Mucosa of descending colon (tissue), 3 donors: Measurements from ENCODE around the gene MRPL38. TPM values are rescaled to one million over a fixed set of nuclear protein-coding genes. Genes with fewer than 3 reads are reported as not detected.

ENCODE experiments used
- ATAC-seq: fragments of 200-7000 bp; cut with Tn5 transposase; one replicate; pipeline ENCODE4 v1.9.1; 2020; ENCODE audit warnings: mild to moderate bottlenecking, moderate library complexity
- DNase-seq, 3 donors: peaks; one replicate each; pipeline ENCODE4 v3.0.0-alpha.2; 2020
- H3K36me3 ChIP-seq: fragments of 200-600 bp; one replicate; pipeline ENCODE4 v1.8.0; 2021; ENCODE audit warnings: low read depth, mild to moderate bottlenecking
- H3K4me1 ChIP-seq: fragments of 200-600 bp; one replicate; pipeline ENCODE4 v1.8.0; 2021; ENCODE audit warnings: low read depth, mild to moderate bottlenecking
- H3K4me3 ChIP-seq: fragments of 200-600 bp; one replicate; pipeline ENCODE4 v1.8.0; 2021; ENCODE audit warnings: mild to moderate bottlenecking
- H3K9me3 ChIP-seq: fragments of 200-600 bp; one replicate; pipeline ENCODE4 v1.8.0; 2021; ENCODE audit warnings: mild to moderate bottlenecking
- intact Hi-C, 2 donors: fragments of 100-400 bp; cut with DNase I in 1 of 2; cut with micrococcal nuclease in 1 of 2; formaldehyde crosslinking; loops; one replicate each; pipeline versions ENCODE4 v1.11.0 to v1.11.1; 2022; cut with DNase I, micrococcal nuclease
- total RNA-seq, 3 donors: library from RNA; stranded (reverse); fragmentation: NEBNext Ultra II Directional in 2 of 3; extraction: Animal tissue kit (Norgen Biotek cat#: 25700) in 2 of 3; gene quantifications; one replicate each; pipeline versions ENCODE4 v1.2.1 to v1.2.4, GENCODE V29; 2021 to 2023
- TF ChIP-seq, protein P1 (sequence below): fragments of 200-600 bp; IDR thresholded peaks from one replicate; pipeline ENCODE4 v1.8.0; 2022; ENCODE audit warnings: antibody characterized with exemption, mild to moderate bottlenecking
- donor health status: DM: no; HTN: no; CAD: no; lungs with moderate emphysema.
- donor health status: DM: no; HTN: no; CAD: no.
- donor health status: DM: no; HTN: yes; CAD: no.

MRPL38 gene
- total RNA-seq, 3 donors from 2014 or later: 87.0 to 98.0 (median 89.4) TPM

- DNase-seq (no peak), ATAC-seq (no peak)
- peaks cover 5% of the 10 kb centered on the region for H3K4me1 ChIP-seq
- H3K9me3 ChIP-seq: no peaks in the 10 kb centered on the region
- H3K4me3 ChIP-seq: no peak overlapping the region
- intact Hi-C loops: no loop called here
- no peaks in the 10 kb centered on the region for H3K36me3 ChIP-seq
- TF ChIP-seq, protein P1, sequence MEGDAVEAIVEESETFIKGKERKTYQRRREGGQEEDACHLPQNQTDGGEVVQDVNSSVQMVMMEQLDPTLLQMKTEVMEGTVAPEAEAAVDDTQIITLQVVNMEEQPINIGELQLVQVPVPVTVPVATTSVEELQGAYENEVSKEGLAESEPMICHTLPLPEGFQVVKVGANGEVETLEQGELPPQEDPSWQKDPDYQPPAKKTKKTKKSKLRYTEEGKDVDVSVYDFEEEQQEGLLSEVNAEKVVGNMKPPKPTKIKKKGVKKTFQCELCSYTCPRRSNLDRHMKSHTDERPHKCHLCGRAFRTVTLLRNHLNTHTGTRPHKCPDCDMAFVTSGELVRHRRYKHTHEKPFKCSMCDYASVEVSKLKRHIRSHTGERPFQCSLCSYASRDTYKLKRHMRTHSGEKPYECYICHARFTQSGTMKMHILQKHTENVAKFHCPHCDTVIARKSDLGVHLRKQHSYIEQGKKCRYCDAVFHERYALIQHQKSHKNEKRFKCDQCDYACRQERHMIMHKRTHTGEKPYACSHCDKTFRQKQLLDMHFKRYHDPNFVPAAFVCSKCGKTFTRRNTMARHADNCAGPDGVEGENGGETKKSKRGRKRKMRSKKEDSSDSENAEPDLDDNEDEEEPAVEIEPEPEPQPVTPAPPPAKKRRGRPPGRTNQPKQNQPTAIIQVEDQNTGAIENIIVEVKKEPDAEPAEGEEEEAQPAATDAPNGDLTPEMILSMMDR: no peak
These were observed 22.8 kb downstream of the MRPL38 start for GRCh38 chr17:75881678-75882454.

GRCh38 chr17:75880266-75880665 is 24.4 kb downstream of the MRPL38 start:
- peaks cover 21% of the 10 kb centered on the region for H3K4me1 ChIP-seq
- H3K36me3 ChIP-seq: no peaks in the 10 kb centered on the region
- TF ChIP-seq, protein P1: no peak
- H3K4me3 ChIP-seq: no peak overlapping the region
- H3K9me3 ChIP-seq: no peaks in the 10 kb centered on the region
- ATAC-seq (no peak), DNase-seq (no peak)
- intact Hi-C loops: no loop called here

DNA sequence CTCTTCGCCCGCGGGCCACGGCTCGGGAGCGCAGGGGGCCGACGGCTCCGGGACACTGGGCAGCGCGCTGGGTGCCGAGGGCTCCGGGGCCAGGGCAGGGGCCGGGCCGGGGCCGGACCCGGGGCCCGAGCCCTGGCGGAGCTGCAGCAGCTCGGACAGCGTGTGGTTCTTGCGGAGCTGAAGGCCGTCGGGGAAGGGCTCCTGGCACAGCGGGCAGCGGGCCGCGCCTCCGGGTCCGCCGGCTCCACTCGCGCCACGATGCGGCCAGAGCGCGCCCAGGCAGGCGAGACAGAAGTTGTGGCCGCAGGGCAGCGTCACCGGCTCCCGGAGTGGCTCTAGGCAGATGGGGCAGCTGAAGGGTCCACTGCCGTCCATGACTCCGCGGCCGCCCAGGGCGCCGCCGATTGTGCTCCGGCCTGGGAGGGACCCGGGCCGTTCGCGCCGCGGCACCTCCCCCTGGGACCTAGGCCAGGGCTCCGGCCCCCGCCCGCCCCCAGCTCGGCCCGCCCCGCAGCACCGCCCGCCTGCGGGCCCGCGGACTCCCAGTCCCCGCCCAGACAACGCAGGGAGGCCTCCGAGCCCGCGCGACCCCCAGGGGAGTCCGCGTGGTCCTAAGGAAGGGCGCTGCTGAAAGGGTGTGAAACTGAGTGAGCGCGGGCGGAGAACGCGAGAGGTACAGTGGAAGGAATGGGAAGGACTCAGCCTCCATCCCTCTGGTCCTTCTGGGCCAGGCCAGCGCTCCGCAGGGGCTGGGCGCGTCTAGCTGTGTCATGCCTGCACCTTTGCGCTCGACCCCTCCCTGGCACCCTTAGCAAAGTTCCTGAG is 26.3 kb downstream of the MRPL38 start, which contains the start of gene TRIM47:
TRIM47 (minus strand) TSS at position 408 of the 825 bp plus-strand sequence; CDS start at position 375, 33 bp downstream.
- intact Hi-C loops: no loop called here
- DNase-seq: peak; percentile 67 to 84 (median 79)
- H3K36me3 ChIP-seq: no peaks in the 10 kb centered on the region
- H3K4me3 ChIP-seq: peak within 1 kb of the TSS; percentile 51
- peaks cover 31% of the 10 kb centered on the region for H3K4me1 ChIP-seq
- peak; percentile 37 for ATAC-seq
- H3K9me3 ChIP-seq: no peaks in the 10 kb centered on the region
- TF ChIP-seq, protein P1: no peak

GRCh38 chr17:75877752-75878173 is 26.9 kb downstream of the MRPL38 start:
- ATAC-seq (peak; percentile 72), DNase-seq (peak; percentile 83 to 92 (median 90))
- Histone ChIP-seq H3K36me3 (no peaks in the 10 kb centered on the region), H3K4me1 (peaks cover 37% of the 10 kb centered on the region), H3K4me3 (peak overlapping the region; percentile 51), H3K9me3 (no peaks in the 10 kb centered on the region)
- intact Hi-C loops: no loop called here
- TF ChIP-seq, protein P1: peak; percentile 54

DNA sequence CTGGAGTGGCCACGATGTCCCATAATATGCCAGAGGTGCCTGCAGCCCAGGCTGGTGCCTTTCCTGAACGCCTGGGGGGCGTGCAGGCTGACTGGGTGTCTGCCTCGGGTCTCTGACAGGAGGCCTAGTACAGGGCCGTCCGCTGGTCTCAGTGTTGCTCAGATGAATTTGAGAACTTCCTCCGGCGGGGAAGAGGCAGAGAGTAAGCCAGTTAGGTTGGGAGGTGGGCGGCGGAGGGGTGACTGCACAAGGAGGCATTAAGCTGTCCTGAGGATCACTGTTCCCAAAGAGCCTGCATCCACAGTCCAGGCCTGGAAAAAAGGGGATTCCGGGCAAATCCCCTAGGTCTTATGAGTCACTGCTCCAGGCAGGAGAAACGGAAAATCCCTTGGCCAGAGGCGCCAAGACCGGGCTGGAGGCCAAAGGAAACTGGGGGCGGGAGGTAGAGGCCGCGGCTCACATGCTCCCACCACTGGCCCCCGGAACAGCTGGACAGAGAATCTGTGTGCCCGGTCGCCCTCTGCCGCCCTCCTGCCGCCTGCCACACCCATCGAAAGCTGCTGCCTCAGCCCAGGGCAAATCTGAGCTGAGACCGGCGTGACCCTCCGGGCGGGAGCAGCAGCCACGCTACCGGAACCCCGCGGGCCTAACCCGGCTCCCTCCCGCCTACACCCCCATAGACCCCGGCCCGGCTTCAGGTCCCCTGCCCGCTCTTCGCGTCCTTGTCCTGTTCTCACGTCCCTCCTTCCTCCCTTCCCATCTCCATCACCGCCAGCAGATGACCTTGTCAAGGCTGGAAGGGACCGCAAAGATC is 27.5 kb downstream of the MRPL38 start:
- TF ChIP-seq, protein P1: no peak
- ATAC-seq (peak; percentile 42), DNase-seq (peak; percentile 85 to 91 (median 88))
- Histone ChIP-seq H3K4me3 (peak overlapping the region; percentile 51), H3K36me3 (no peaks in the 10 kb centered on the region), H3K9me3 (no peaks in the 10 kb centered on the region), H3K4me1 (peaks cover 42% of the 10 kb centered on the region)
- intact Hi-C loops: no loop called here
